Small intestine (tissue), 7 donors: Measurements from ENCODE around the gene CAMTA1. TPM values are rescaled to one million over a fixed set of nuclear protein-coding genes. Genes with fewer than 3 reads are reported as not detected.

Experiments
- DNase-seq, 2 donors: peaks; one replicate each; pipeline versions ENCODE4 v3.0.0 to v3.0.0-alpha.2; 2013
- FAIRE-seq: peaks from 2 replicates; lab custom pipeline; 2012; peaks lifted over from hg19 to GRCh38; lab: Jason Lieb, UNC
- H3K27ac ChIP-seq, 3 donors: one replicate each; pipeline ENCODE4 v1.5.1; 2013; ENCODE audit warnings: low read length in 2 of 3, mild to moderate bottlenecking in 2 of 3, control low read depth in 1 of 3, inconsistent platforms in 1 of 3, low read depth in 1 of 3, moderate library complexity in 1 of 3
- H3K27me3 ChIP-seq, 3 donors: one replicate each; pipeline ENCODE4 v1.6.1; 2013; ENCODE audit warnings: low read length in 3 of 3, inconsistent platforms in 1 of 3; ENCODE audit not compliant: control insufficient read depth in 3 of 3, insufficient read depth in 3 of 3
- H3K36me3 ChIP-seq, 3 donors: one replicate each; pipeline ENCODE4 v1.6.1; 2013; ENCODE audit warnings: low read length in 3 of 3, inconsistent platforms in 1 of 3, low read depth in 1 of 3, mild to moderate bottlenecking in 1 of 3, moderate library complexity in 1 of 3; ENCODE audit not compliant: control insufficient read depth in 3 of 3, insufficient read depth in 2 of 3
- H3K4me1 ChIP-seq, 3 donors: one replicate each; pipeline ENCODE4 v1.6.1; 2013; ENCODE audit warnings: low read length in 2 of 3, inconsistent platforms in 1 of 3, low read depth in 1 of 3, mild to moderate bottlenecking in 1 of 3, moderate library complexity in 1 of 3; ENCODE audit not compliant: control insufficient read depth in 3 of 3, insufficient read depth in 2 of 3
- H3K4me3 ChIP-seq, 3 donors: one replicate each; pipeline ENCODE4 v1.5.1; 2013; ENCODE audit warnings: low read length in 3 of 3, control low read depth in 1 of 3, inconsistent platforms in 1 of 3, low read depth in 1 of 3, mild to moderate bottlenecking in 1 of 3, moderate library complexity in 1 of 3
- H3K9me3 ChIP-seq, 2 donors: one replicate each; pipeline ENCODE4 v1.6.1; 2013; ENCODE audit warnings: low read depth in 1 of 2, low read length in 1 of 2; ENCODE audit not compliant: control insufficient read depth in 2 of 2, insufficient read depth in 1 of 2
- WGBS, 3 donors: extraction: QIAGEN DNeasy Blood & Tissue Kit; methylation state at CpG; one replicate each; pipeline ENCODE4 v1.1.7; 2013; 5-methylcytosine and 5-hydroxymethylcytosine counted together
- polyA plus RNA-seq, 4 donors: library from polyadenylated mRNA; stranded (reverse) in 3 of 4; unstranded in 1 of 4; fragments of 200-250 nt in 3 of 4; fragments of 120-200 nt in 1 of 4; gene quantifications; one replicate each; pipeline versions ENCODE4 v1.2.1 to v1.2.3, GENCODE V29; 2013
- donor health status: healthy with polysubstance abuse.
- donor health status: control.
- donor health status: control.
- donor health status: Bipolar disorder and iron deficiency.
- donor health status: healthy.

Gene CAMTA1
- polyA plus RNA-seq, 4 donors, result 57.6 to 177 (median 147) TPM

DNA sequence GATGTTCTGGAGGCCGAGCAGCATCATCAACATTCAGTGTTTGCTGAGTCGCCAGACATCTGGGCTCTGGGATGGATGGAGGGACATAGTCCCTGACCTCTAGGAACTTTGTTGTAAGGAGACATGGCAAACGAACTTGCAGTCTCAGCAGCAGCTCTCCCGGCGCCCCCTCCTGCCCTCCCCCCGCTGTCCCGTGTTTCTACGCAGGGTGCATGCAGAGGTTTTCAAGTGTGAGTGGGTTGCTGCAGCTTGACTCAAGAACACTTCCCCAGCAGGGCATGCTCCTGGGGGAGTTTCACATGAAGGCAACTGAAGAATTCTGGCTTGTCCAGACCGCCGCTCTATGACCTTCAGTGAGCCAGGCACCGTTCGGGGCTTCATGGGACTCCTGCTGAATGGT, 121.9 kb downstream of the CAMTA1 start:
- H3K4me3 ChIP-seq, result no peak overlapping the region
- H3K27ac ChIP-seq, result no peak overlapping the region
- WGBS, 3 donors, result 70 to 81% (median 79%) methylated on average over 12 of the region's 12 CpGs
- H3K36me3 ChIP-seq, result no peaks in the 10 kb centered on the region
- H3K27me3 ChIP-seq, result no peaks in the 10 kb centered on the region
- FAIRE-seq (no peak), DNase-seq (no peak)
- H3K4me1 ChIP-seq, result peaks cover 0 to 4% (median 0%) of the 10 kb centered on the region in 3 donors
- H3K9me3 ChIP-seq, result no peaks in the 10 kb centered on the region

DNA sequence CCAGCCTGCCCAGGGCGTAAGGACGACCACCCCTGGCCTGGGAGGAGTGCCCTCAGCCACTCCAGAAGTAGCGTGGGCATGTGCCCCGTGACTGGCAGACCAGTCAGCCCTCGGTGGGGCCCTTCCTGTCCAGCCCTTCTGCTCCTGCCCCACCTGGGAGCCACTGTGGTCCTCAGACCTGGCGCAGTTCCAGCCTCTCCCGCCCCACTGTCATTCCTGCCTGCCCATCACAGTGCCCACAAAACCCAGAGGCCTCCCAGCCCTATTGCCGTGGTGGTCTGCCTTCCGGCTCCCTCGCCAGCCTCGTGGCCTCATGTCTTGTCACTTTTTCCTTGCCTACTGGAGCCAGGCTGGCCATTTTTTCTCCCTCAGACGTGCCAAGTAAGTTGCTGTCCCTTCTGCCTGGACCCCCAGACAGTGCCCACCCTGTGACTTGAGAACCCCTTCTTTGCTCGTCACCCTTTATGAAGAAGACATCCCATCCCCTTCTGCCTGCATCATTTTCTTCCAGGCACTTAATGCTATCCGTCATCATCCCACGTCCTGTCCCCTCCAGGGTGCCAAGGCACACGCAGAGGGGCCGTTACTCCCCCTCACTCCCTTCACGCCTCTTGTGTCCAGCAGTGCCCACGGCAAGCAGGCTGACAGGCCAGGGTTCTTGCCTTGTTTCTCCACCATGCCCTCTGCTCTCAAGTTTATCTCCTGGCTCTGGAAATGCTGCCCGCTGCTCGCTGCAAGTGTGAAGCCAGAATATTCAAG, 122.6 kb downstream of the CAMTA1 start:
- no peaks in the 10 kb centered on the region for H3K36me3 ChIP-seq
- WGBS, 3 donors, result 83 to 87% (median 86%) methylated on average over 20 to 21 of the region's 21 CpGs
- DNase-seq (no peak), FAIRE-seq (no peak)
- no peaks in the 10 kb centered on the region for H3K27me3 ChIP-seq
- H3K4me1 ChIP-seq, result peaks cover 0 to 4% (median 0%) of the 10 kb centered on the region in 3 donors
- H3K4me3 ChIP-seq, result no peak overlapping the region
- H3K9me3 ChIP-seq, result no peaks in the 10 kb centered on the region
- no peak overlapping the region for H3K27ac ChIP-seq

- FAIRE-seq, result no peak
- no peak overlapping the region for H3K4me3 ChIP-seq
- no peak overlapping the region for H3K27ac ChIP-seq
- no peak for DNase-seq
- peaks cover 0 to 3% of the 10 kb centered on the region in 2 donors for H3K9me3 ChIP-seq
- H3K4me1 ChIP-seq, result peaks cover 0 to 4% (median 0%) of the 10 kb centered on the region in 3 donors
- 92 to 95% (median 93%) methylated on average over 5 of the region's 5 CpGs for WGBS, 3 donors
- no peaks in the 10 kb centered on the region for H3K27me3 ChIP-seq
- no peaks in the 10 kb centered on the region for H3K36me3 ChIP-seq
Measured at GRCh38 chr1:6909401-6909800, 124.1 kb downstream of the CAMTA1 start.

- Histone ChIP-seq H3K9me3 (peaks cover 0 to 3% of the 10 kb centered on the region in 2 donors), H3K27ac (no peak overlapping the region), H3K4me1 (peaks cover 0 to 4% (median 0%) of the 10 kb centered on the region in 3 donors), H3K36me3 (no peaks in the 10 kb centered on the region), H3K4me3 (no peak overlapping the region), H3K27me3 (no peaks in the 10 kb centered on the region)
- WGBS, 3 donors, result 0 to 66% (median 26%) methylated on average over 1 of the region's 1 CpG
- FAIRE-seq, result no peak
- DNase-seq, result peak in 1 of 2 donors; percentile 6
Measured at GRCh38 chr1:6909857-6910256, 124.6 kb downstream of the CAMTA1 start.

DNA sequence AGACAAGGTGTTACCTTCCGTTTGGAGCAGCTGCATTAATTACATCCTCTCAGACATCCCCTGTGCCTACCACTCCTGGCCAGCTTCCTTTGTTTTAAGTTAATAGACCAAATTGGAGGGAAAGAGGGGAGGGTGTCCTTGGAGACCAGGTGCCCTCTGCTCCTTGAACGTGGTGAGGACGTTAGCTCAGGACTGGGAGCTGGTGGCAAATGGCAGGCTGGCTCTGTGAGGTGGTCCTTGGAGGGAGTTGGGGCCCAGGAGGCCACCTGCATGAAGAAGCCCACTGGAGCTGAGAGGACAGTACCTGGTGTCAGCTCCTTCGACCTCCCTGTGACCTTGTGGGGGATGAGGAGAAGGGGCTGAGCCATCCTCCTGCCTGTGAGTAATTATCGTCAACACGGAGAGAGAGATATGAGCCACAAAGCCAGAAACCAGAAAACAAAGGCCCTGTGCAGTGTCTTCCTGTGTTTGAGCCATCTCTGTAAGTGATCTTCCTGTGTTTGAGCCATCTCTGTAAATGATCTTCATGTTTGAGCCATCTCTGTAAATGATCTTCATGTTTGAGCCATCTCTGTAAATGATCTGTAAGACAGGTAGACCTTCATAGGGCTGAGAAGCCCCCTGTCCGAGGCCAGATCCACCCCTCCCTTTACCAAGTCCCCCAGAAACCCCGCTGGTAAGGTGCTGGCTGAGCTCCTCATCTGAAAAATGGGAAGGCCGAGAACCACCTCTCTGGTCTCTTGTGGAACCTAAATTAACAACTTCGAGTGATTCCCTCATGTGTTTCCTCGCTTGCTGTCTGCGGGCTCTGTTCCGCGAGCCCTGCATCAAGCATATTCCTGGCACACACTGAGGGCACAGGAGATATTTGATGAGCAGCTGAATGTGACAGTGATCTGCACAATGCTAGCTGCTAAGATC, 126.0 kb downstream of the CAMTA1 start:
- H3K4me1 ChIP-seq, result peaks cover 0 to 4% (median 0%) of the 10 kb centered on the region in 3 donors
- DNase-seq, result no peak
- peaks cover 0 to 3% of the 10 kb centered on the region in 2 donors for H3K9me3 ChIP-seq
- FAIRE-seq, result no peak
- no peak overlapping the region for H3K4me3 ChIP-seq
- no peaks in the 10 kb centered on the region for H3K27me3 ChIP-seq
- H3K36me3 ChIP-seq, result no peaks in the 10 kb centered on the region
- no peak overlapping the region for H3K27ac ChIP-seq
- WGBS, 3 donors, result 81 to 84% (median 83%) methylated on average over 14 of the region's 14 CpGs

DNA sequence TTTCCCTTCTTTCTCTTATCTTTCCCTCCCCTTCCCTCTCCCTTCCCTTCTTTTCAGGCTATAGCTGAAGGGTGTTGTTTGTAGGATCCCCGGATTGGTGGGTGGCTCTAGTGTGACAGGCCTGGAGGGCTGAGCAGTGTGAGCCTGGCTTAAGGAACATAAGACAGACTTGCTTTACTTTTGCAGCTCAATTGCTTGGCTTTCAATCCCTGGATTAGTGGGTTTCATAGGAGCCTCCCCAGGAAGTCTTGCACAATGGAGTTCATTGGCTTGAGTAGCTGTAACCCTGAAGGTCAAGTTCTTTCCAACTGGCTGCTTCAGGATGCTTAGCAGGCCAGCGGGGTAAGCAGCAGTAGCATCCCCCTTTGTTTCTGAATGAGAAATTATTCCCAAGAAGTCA, 126.7 kb downstream of the CAMTA1 start:
- WGBS, 3 donors, result 56 to 80% (median 74%) methylated on average over 2 of the region's 2 CpGs
- Histone ChIP-seq H3K9me3 (peaks cover 0 to 3% of the 10 kb centered on the region in 2 donors), H3K27ac (no peak overlapping the region), H3K36me3 (no peaks in the 10 kb centered on the region), H3K4me3 (no peak overlapping the region), H3K27me3 (no peaks in the 10 kb centered on the region), H3K4me1 (peaks cover 0 to 3% (median 0%) of the 10 kb centered on the region in 3 donors)
- no peak for FAIRE-seq
- no peak for DNase-seq

- no peaks in the 10 kb centered on the region for H3K36me3 ChIP-seq
- no peak overlapping the region for H3K4me3 ChIP-seq
- WGBS, 3 donors, result 71 to 82% (median 79%) methylated on average over 9 of the region's 9 CpGs
- H3K27me3 ChIP-seq, result no peaks in the 10 kb centered on the region
- DNase-seq (no peak), FAIRE-seq (no peak)
- H3K9me3 ChIP-seq, result peaks cover 0 to 3% of the 10 kb centered on the region in 2 donors
- peak overlapping the region in 1 of 3 donors; percentile 1 for H3K27ac ChIP-seq
- no peaks in the 10 kb centered on the region for H3K4me1 ChIP-seq
Measured at GRCh38 chr1:6912518-6912917, 127.3 kb downstream of the CAMTA1 start.

GRCh38 chr1:6913086-6913485, 127.8 kb downstream of the CAMTA1 start:
- Histone ChIP-seq H3K27ac (no peak overlapping the region), H3K27me3 (no peaks in the 10 kb centered on the region), H3K4me3 (no peak overlapping the region), H3K36me3 (no peaks in the 10 kb centered on the region), H3K9me3 (peaks cover 0 to 3% of the 10 kb centered on the region in 2 donors), H3K4me1 (no peaks in the 10 kb centered on the region)
- DNase-seq (no peak), FAIRE-seq (no peak)
- WGBS, 3 donors, result 73 to 85% (median 84%) methylated on average over 5 of the region's 5 CpGs
